Measurements from ENCODE around the gene KITLG. TPM values are rescaled to one million over a fixed set of nuclear protein-coding genes. Genes with fewer than 3 reads are reported as not detected.

Gene KITLG
- total and polyA plus RNA-seq, 2 of the 8 experiments (the other 6 are each of a cell fraction or from before 2014, with no cell fraction given): 1.3 to 7.8 TPM

- POLR2A ChIA-PET (ENCODE audit: partially characterized antibody): interaction anchor here (1.2 kb wide), 1 partner anchor 40 kb away, joined by 3 read pairs; the partner anchor contains the start of gene KITLG
- Histone ChIP-seq H2BK20ac (ENCODE audit: low read length) (no peak overlapping the region), H4K8ac (ENCODE audit: extremely low read depth, insufficient read depth, low read length) (no peak overlapping the region), H3K4me1 (replicated peaks in 1 of 4; ENCODE audit: control insufficient read depth in 3 of 4, insufficient read depth in 4 of 4, low read length in 3 of 4) (no peaks in the 10 kb centered on the region), H3K9me3 (ENCODE audit: insufficient read depth in 2 of 2, low read depth in 1 of 2, low read length in 1 of 2) (no peaks in the 10 kb centered on the region), H3K36me3 (ENCODE audit: control insufficient read depth in 2 of 4, insufficient read depth in 4 of 4, low read length in 3 of 4) (no peaks in the 10 kb centered on the region), H3K4me3 (ENCODE audit: extremely low read depth in 1 of 4, insufficient read depth in 2 of 4, low read depth in 3 of 4, low read length in 4 of 4) (no peak overlapping the region), H3K9ac (replicated peaks in 1 of 4; ENCODE audit: extremely low read depth in 1 of 4, low read depth in 3 of 4, low read length in 3 of 4) (no peak overlapping the region), H3K14ac (ENCODE audit: insufficient read length) (no peak overlapping the region), H2BK15ac (ENCODE audit: low read length) (no peak overlapping the region), H4K91ac (replicated peaks; ENCODE audit: insufficient read length, low read length) (no peak overlapping the region), H2BK5ac (ENCODE audit: low read depth, low read length) (no peak overlapping the region), H3K27ac (ENCODE audit: low read depth, low read length) (no peak overlapping the region), H3K23ac (ENCODE audit: insufficient read length) (no peak overlapping the region), H2BK120ac (replicated peaks; ENCODE audit: low read depth, low read length) (no peak overlapping the region), H3K4me2 (ENCODE audit: insufficient read depth in 1 of 2, low read depth in 2 of 2, low read length in 2 of 2) (no peak overlapping the region), H3K56ac (replicated peaks; ENCODE audit: insufficient read length, low read depth, low read length) (no peak overlapping the region), H3K27me3 (replicated peaks in 1 of 4; ENCODE audit: control insufficient read depth in 3 of 4, extremely low read depth in 1 of 4, insufficient read depth in 3 of 4, low read length in 3 of 4) (no peaks in the 10 kb centered on the region), H4K5ac (ENCODE audit: insufficient read length, low read depth, low read length) (no peak overlapping the region), H2AFZ (ENCODE audit: low read length) (no peak overlapping the region), H2AK5ac (ENCODE audit: low read depth, low read length) (no peak overlapping the region), H3K23me2 (ENCODE audit: low read depth, low read length) (no peaks in the 10 kb centered on the region), H3K4ac (replicated peaks; ENCODE audit: insufficient read length, low read depth, low read length) (no peak overlapping the region), H4K20me1 (replicated peaks in 1 of 2; ENCODE audit: control insufficient read depth in 1 of 2, insufficient read depth in 2 of 2, low read length in 2 of 2) (no peaks in the 10 kb centered on the region), H3K18ac (ENCODE audit: extremely low read depth, low read length) (no peak overlapping the region), H3K79me1 (ENCODE audit: low read depth, low read length) (no peaks in the 10 kb centered on the region), H2BK12ac (ENCODE audit: low read depth, low read length) (no peak overlapping the region), H3K79me2 (ENCODE audit: control insufficient read depth in 1 of 2, insufficient read depth in 2 of 2, low read length in 2 of 2) (no peaks in the 10 kb centered on the region)
- DNase-seq (ENCODE audit: low read depth in 1 of 2, low spot score in 2 of 2) (no peak), FAIRE-seq (no peak)
- whole genome bisulfite sequencing, 2 experiments (ENCODE audit: extremely low coverage in 1 of 2, insufficient coverage in 1 of 2, insufficient read length in 1 of 2, insufficient replicate concordance in 2 of 2, low coverage in 1 of 2, low lambda C conversion rate in 2 of 2, missing lambda C conversion rate in 1 of 2): 0% methylated on average over 1 of the region's 1 CpG; no CpG with 5 or more reads in 1 of the 2 experiments
- CTCF ChIA-PET (ENCODE audit: partially characterized antibody): no interaction called here
- TF ChIP-seq RAD21 (IDR thresholded peaks at IDR 0.05 in 1 of 2, conservative IDR thresholded peaks at IDR 0.05 in 1 of 2; ENCODE audit: low read depth in 2 of 2, low read length in 2 of 2): no peak
- no peak for TF ChIP-seq POLR2AphosphoS5 (IDR thresholded peaks at IDR 0.05; ENCODE audit: low read depth, low read length)
- no peak for TF ChIP-seq SIN3A (conservative IDR thresholded peaks at IDR 0.05 in 1 of 2, IDR thresholded peaks at IDR 0.05 in 1 of 2; ENCODE audit: low read depth in 1 of 2, low read length in 2 of 2)
- TF ChIP-seq PHF8 (conservative IDR thresholded peaks at IDR 0.05; ENCODE audit: low read depth, low read length): no peak
- TF ChIP-seq POLR2A (IDR thresholded peaks at IDR 0.05; ENCODE audit: control extremely low read depth in 1 of 2, low read depth in 2 of 2, low read length in 2 of 2): no peak
- no peak for TF ChIP-seq TBP (IDR thresholded peaks at IDR 0.05; ENCODE audit: low read depth, low read length)
- TF ChIP-seq ATF2 (IDR thresholded peaks at IDR 0.05; ENCODE audit: low read length): no peak
- no peak for TF ChIP-seq HDAC6 (IDR thresholded peaks at IDR 0.05; ENCODE audit: low read depth, low read length)
- TF ChIP-seq FOSL1 (IDR thresholded peaks at IDR 0.05; ENCODE audit: insufficient read depth, low read depth, low read length): no peak
- no peak for TF ChIP-seq NRF1 (IDR thresholded peaks at IDR 0.05; ENCODE audit: low read depth, low read length)
- no peak for TF ChIP-seq KDM5A (IDR thresholded peaks at IDR 0.05; ENCODE audit: low read length)
- TF ChIP-seq RFX5 (IDR thresholded peaks at IDR 0.05; ENCODE audit: borderline replicate concordance, low read depth, low read length): no peak
- no peak for TF ChIP-seq KDM1A (IDR thresholded peaks at IDR 0.05; ENCODE audit: borderline replicate concordance, low read length)
These were observed 40.4 kb downstream of the KITLG start for GRCh38 chr12:88539893-88540292.
